IPS-NIHi7 (cell line): ENCODE data around the gene S100PBP.
A peak's percentile ranks its signal among the peaks of the same experiment; 100 is the strongest.

Experiments used
- DNase-seq: peaks from one replicate; pipeline ENCODE4 v3.0.0; 2012; ENCODE audit warnings: mixed read lengths; ENCODE audit errors: extremely low spot score

The S100PBP gene

GRCh38 chr1:32817159-32817814, at the start of gene S100PBP, which contains the start of gene YARS1:
Gene S100PBP, plus strand, starts transcription at chr1:32817653. Its CDS starts 8,447 bp downstream, at chr1:32826100.
Gene YARS1, minus strand, starts transcription at chr1:32817358. Its CDS starts 114 bp downstream, at chr1:32817244.
- peak; percentile 99 for DNase-seq

GRCh38 chr1:32768110-32768850, 49.2 kb upstream of the S100PBP start:
- DNase-seq, result no peak

GRCh38 chr1:32769524-32770220, 47.8 kb upstream of the S100PBP start:
- no peak for DNase-seq

GRCh38 chr1:32770221-32770731, 47.2 kb upstream of the S100PBP start:
- no peak for DNase-seq

GRCh38 chr1:32770741-32771548, 46.5 kb upstream of the S100PBP start:
- DNase-seq, result peak; percentile 17

GRCh38 chr1:32771561-32772280, 45.7 kb upstream of the S100PBP start:
- peak; percentile 33 for DNase-seq

- no peak for DNase-seq
These were observed 45.0 kb upstream of the S100PBP start for GRCh38 chr1:32772281-32773017.

- peak; percentile 86 for DNase-seq
These were observed 44.3 kb upstream of the S100PBP start for GRCh38 chr1:32773018-32773763.

- peak; percentile 20 for DNase-seq
These were observed 43.5 kb upstream of the S100PBP start for GRCh38 chr1:32773764-32774463.

- no peak for DNase-seq
These were observed 43.0 kb upstream of the S100PBP start for GRCh38 chr1:32774464-32774808.

- no peak for DNase-seq
These were observed 42.4 kb upstream of the S100PBP start for GRCh38 chr1:32774950-32775634.

- DNase-seq, result no peak
These were observed 41.7 kb upstream of the S100PBP start for GRCh38 chr1:32775640-32776337.

GRCh38 chr1:32779242-32779641, 38.2 kb upstream of the S100PBP start:
- no peak for DNase-seq

GRCh38 chr1:32780005-32780404, 37.4 kb upstream of the S100PBP start:
- DNase-seq, result no peak

GRCh38 chr1:32780628-32781234, 36.7 kb upstream of the S100PBP start:
- DNase-seq, result no peak

GRCh38 chr1:32782086-32782485, 35.4 kb upstream of the S100PBP start:
- no peak for DNase-seq

- no peak for DNase-seq
These were observed 33.6 kb upstream of the S100PBP start for GRCh38 chr1:32783851-32784250.
